ENCODE measurements around the gene FMO3.

Gene FMO3

DNA sequence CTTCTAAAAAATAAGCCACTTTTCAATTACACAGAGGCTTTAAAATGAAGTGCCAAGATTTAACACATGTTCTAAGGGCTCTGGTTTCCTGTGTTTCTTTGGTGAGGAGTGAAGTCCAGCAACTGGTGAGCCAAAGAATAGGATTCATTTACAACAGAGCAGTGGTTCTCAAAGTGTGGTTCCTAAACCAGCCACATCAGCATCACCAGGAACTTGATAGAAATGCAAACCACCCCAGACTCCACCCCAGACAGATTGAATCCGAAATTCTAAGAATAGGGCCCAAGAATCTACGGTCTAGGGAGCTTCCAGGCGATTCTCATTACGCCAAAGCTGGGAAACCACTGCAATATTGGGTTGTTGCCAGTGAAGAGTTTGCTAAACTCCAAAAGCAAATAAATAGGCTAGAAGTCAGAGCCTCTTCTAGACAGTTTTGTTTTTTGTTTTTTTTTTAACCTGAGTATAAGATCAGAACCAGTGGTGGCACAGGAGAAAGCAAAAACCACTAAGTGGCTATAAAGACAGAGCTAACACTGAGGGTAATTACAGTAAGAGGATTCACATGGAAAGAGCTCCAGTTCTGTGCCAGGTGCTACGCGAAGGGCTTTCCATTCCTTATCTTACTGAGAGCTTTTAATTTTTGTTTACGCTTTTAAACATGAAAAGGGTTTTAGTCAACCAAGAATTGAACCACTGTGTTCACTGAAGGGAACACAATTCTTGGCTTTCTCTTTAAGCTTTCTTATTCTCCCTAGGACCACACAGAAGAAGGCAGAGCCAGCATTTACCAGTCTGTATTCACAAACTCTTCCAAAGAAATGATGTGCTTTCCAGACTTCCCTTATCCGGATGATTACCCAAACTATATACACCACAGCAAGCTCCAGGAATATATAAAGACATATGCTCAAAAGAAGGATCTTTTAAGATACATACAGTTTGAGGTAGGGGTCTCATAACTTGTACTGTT lies 52.0 kb downstream of the FMO3 start:
- TF ChIP-seq, protein P1, sequence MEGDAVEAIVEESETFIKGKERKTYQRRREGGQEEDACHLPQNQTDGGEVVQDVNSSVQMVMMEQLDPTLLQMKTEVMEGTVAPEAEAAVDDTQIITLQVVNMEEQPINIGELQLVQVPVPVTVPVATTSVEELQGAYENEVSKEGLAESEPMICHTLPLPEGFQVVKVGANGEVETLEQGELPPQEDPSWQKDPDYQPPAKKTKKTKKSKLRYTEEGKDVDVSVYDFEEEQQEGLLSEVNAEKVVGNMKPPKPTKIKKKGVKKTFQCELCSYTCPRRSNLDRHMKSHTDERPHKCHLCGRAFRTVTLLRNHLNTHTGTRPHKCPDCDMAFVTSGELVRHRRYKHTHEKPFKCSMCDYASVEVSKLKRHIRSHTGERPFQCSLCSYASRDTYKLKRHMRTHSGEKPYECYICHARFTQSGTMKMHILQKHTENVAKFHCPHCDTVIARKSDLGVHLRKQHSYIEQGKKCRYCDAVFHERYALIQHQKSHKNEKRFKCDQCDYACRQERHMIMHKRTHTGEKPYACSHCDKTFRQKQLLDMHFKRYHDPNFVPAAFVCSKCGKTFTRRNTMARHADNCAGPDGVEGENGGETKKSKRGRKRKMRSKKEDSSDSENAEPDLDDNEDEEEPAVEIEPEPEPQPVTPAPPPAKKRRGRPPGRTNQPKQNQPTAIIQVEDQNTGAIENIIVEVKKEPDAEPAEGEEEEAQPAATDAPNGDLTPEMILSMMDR (IDR thresholded peaks at IDR 0.05; ENCODE audit: insufficient read depth, low read length, poor library complexity, severe bottlenecking) = no peak
- no peak for DNase-seq (ENCODE audit: extremely low read depth, insufficient read length)
- Histone ChIP-seq H3K27me3 (replicated peaks; ENCODE audit: control insufficient read depth, insufficient read depth, low read length) (no peaks in the 10 kb centered on the region; the same call in 1 of the 2 replicates), H3K4me3 (replicated peaks; ENCODE audit: low read depth, low read length) (no peak overlapping the region), H3K36me3 (ENCODE audit: control insufficient read depth, insufficient read depth, low read length) (no peaks in the 10 kb centered on the region)

- Histone ChIP-seq H3K27me3 (replicated peaks; ENCODE audit: control insufficient read depth, insufficient read depth, low read length) (no peaks in the 10 kb centered on the region), H3K36me3 (ENCODE audit: control insufficient read depth, insufficient read depth, low read length) (no peaks in the 10 kb centered on the region), H3K4me3 (replicated peaks; ENCODE audit: low read depth, low read length) (no peak overlapping the region)
- TF ChIP-seq, protein P1 (IDR thresholded peaks at IDR 0.05; ENCODE audit: insufficient read depth, low read length, poor library complexity, severe bottlenecking) = no peak
- DNase-seq (ENCODE audit: extremely low read depth, insufficient read length) = no peak
Measured at GRCh38 chr1:171150156-171150555, 59.5 kb downstream of the FMO3 start.

- DNase-seq (ENCODE audit: extremely low read depth, insufficient read length) = no peak
- Histone ChIP-seq H3K27me3 (replicated peaks; ENCODE audit: control insufficient read depth, insufficient read depth, low read length) (no peaks in the 10 kb centered on the region), H3K4me3 (replicated peaks; ENCODE audit: low read depth, low read length) (no peak overlapping the region), H3K36me3 (ENCODE audit: control insufficient read depth, insufficient read depth, low read length) (no peaks in the 10 kb centered on the region)
- TF ChIP-seq, protein P1 (IDR thresholded peaks at IDR 0.05; ENCODE audit: insufficient read depth, low read length, poor library complexity, severe bottlenecking) = no peak
Measured at GRCh38 chr1:171152549-171152948, 61.8 kb downstream of the FMO3 start.

DNA sequence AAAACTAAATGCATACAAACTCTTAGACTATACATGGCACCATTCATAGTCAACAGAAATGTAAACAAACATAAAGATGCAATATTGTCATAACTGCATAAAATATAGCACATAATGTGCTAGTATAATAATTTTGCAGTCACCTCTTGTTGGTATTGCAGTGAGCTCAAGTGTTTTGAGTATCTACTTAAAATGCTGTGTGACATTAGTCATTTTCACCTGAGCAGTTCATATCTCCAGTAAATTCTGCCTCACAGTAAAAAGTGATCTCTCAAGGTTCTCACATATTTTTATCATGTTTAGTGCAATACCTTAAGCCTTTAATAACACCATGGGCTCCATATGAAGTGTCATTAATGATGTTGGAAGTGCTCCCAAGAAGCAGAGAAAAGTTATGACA lies 64.8 kb downstream of the FMO3 start:
- no peaks in the 10 kb centered on the region for H3K27me3 ChIP-seq (replicated peaks; ENCODE audit: control insufficient read depth, insufficient read depth, low read length)
- H3K36me3 ChIP-seq (ENCODE audit: control insufficient read depth, insufficient read depth, low read length) = no peaks in the 10 kb centered on the region
- DNase-seq (ENCODE audit: extremely low read depth, insufficient read length) = no peak
- TF ChIP-seq, protein P1 (IDR thresholded peaks at IDR 0.05; ENCODE audit: insufficient read depth, low read length, poor library complexity, severe bottlenecking) = no peak
- H3K4me3 ChIP-seq (replicated peaks; ENCODE audit: low read depth, low read length) = no peak overlapping the region

GRCh38 chr1:171158096-171158495 lies 67.4 kb downstream of the FMO3 start:
- H3K4me3 ChIP-seq (replicated peaks; ENCODE audit: low read depth, low read length) = no peak overlapping the region
- no peak for DNase-seq (ENCODE audit: extremely low read depth, insufficient read length)
- H3K27me3 ChIP-seq (replicated peaks; ENCODE audit: control insufficient read depth, insufficient read depth, low read length) = no peaks in the 10 kb centered on the region
- TF ChIP-seq, protein P1 (IDR thresholded peaks at IDR 0.05; ENCODE audit: insufficient read depth, low read length, poor library complexity, severe bottlenecking) = no peak
- no peaks in the 10 kb centered on the region for H3K36me3 ChIP-seq (ENCODE audit: control insufficient read depth, insufficient read depth, low read length)

Data from GM06990 (cell line).